SJSA1 (cell line): ENCODE data around the gene GPD1. TPM values are rescaled to one million over a fixed set of nuclear protein-coding genes. Genes with fewer than 3 reads are reported as not detected.

Source experiments
- DNase-seq, 2 experiments: peaks; one replicate each; pipeline ENCODE4 v3.0.0-alpha.2; 2015 to 2020; ENCODE audit warnings: low spot score in 2 of 2, low read depth in 1 of 2
- H3K27ac ChIP-seq: fragments of 250-450 bp; sonication (Bioruptor Pico); 2 replicates; pipeline ENCODE4 v1.5.1; 2020; ENCODE audit warnings: mild to moderate bottlenecking, moderate library complexity
- H3K27me3 ChIP-seq: fragments of 250-450 bp; sonication (Bioruptor Pico); replicated peaks from 2 replicates; pipeline ENCODE4 v1.5.1; 2020; ENCODE audit warnings: mild to moderate bottlenecking, moderate library complexity
- H3K36me3 ChIP-seq: fragments of 250-450 bp; sonication (Bioruptor Pico); 2 replicates; pipeline ENCODE4 v1.5.1; 2020; ENCODE audit warnings: mild to moderate bottlenecking
- H3K4me1 ChIP-seq: fragments of 250-450 bp; sonication (Bioruptor Pico); replicated peaks from 2 replicates; pipeline ENCODE4 v1.6.1; 2021; ENCODE audit warnings: mild to moderate bottlenecking
- H3K4me3 ChIP-seq: fragments of 250-450 bp; sonication (Bioruptor Pico); 2 replicates; pipeline ENCODE4 v1.5.1; 2020; ENCODE audit warnings: mild to moderate bottlenecking
- H3K9me3 ChIP-seq: fragments of 250-450 bp; sonication (Bioruptor Pico); replicated peaks from 2 replicates; pipeline ENCODE4 v1.5.1; 2020; ENCODE audit warnings: mild to moderate bottlenecking
- total RNA-seq: library from RNA; depleted of rRNA; stranded (reverse); fragments of >200 nt; shearing (Covaris generic); gene quantifications from 2 replicates; pipeline ENCODE4 v1.2.3, GENCODE V29; 2014

Gene GPD1
- total RNA-seq, 1 experiment from 2014 or later: not detected

GRCh38 chr12:50099302-50100008 is 4.4 kb upstream of the GPD1 start:
- Histone ChIP-seq H3K4me1 (no peaks in the 10 kb centered on the region), H3K27me3 (no peaks in the 10 kb centered on the region), H3K4me3 (no peak overlapping the region), H3K27ac (no peak overlapping the region), H3K36me3 (peaks cover 65% of the 10 kb centered on the region), H3K9me3 (no peaks in the 10 kb centered on the region)
- DNase-seq: no peak

- Histone ChIP-seq H3K4me1 (no peaks in the 10 kb centered on the region), H3K27ac (no peak overlapping the region), H3K36me3 (peaks cover 54% of the 10 kb centered on the region), H3K27me3 (no peaks in the 10 kb centered on the region), H3K9me3 (no peaks in the 10 kb centered on the region), H3K4me3 (no peak overlapping the region)
- DNase-seq: no peak
Observed at GRCh38 chr12:50100561-50100960, 3.2 kb upstream of the GPD1 start.

- peaks cover 43% of the 10 kb centered on the region for H3K36me3 ChIP-seq
- DNase-seq: no peak
Observed at GRCh38 chr12:50101663-50102062, 2.1 kb upstream of the GPD1 start.

DNA sequence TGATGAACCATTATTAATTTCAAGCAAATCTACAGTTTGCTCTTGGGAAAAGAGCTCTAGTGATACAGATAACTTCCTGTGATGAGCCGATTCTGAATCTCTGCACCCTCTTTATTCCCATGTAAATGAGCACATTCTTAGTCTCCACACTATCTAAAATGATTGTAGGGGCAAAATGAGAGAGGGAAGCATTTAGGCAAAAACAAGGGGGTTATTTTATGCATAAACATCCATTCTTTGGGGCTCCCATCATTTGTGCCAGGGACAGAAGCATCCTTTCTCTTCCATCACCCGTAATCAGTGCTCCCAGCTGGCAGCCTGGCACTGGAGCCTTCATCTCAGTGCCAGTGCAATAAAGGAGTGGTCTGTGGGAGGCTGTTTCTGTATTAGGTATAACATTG is 1.7 kb upstream of the GPD1 start:
- no peak for DNase-seq
- Histone ChIP-seq H3K9me3 (no peaks in the 10 kb centered on the region), H3K4me3 (no peak overlapping the region), H3K36me3 (peaks cover 38% of the 10 kb centered on the region), H3K27ac (no peak overlapping the region), H3K27me3 (no peaks in the 10 kb centered on the region), H3K4me1 (no peaks in the 10 kb centered on the region)

More at GRCh38 chr12:50101663-50102062, 2.1 kb upstream of the GPD1 start:
- Histone ChIP-seq H3K4me3 (no peak overlapping the region), H3K27ac (no peak overlapping the region), H3K9me3 (no peaks in the 10 kb centered on the region), H3K4me1 (no peaks in the 10 kb centered on the region), H3K27me3 (no peaks in the 10 kb centered on the region)

DNA sequence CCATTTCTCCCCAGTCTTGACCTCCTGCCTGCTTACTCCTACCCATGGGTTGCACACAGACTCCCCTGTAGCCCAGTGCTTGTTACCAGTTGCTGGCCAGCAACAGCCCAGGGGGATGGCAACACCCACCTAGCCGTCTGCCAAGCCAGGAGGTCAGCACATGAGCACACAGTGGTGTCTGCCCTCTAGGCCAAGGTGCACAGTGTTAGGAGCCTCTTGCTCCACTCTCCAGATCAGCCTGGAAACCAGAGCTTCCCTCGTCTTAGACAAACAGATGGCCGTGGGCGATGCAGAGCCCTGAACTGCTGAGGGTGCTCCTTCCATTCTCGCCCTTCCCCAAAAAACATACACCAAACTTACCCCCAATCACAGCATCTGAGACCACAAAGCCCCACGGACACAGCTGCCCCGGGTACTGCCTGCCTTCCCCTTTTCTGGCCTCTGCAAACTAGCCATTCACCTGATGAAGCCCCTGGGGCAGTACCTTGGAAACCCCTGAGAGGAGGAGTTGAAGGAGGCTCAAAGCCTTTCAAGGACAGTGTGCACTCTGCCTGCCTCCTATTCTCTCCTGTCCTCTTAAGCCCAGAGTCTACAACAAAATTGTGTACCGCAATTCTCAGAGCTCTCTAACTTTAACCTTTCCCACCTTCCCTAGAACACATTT is 1.0 kb upstream of the GPD1 start:
- Histone ChIP-seq H3K27me3 (no peaks in the 10 kb centered on the region), H3K4me1 (no peaks in the 10 kb centered on the region), H3K36me3 (peaks cover 33% of the 10 kb centered on the region), H3K27ac (no peak overlapping the region), H3K4me3 (no peak overlapping the region), H3K9me3 (no peaks in the 10 kb centered on the region)
- DNase-seq: no peak

- Histone ChIP-seq H3K27ac (no peak overlapping the region), H3K27me3 (no peaks in the 10 kb centered on the region), H3K9me3 (no peaks in the 10 kb centered on the region), H3K4me3 (no peak overlapping the region), H3K36me3 (peaks cover 27% of the 10 kb centered on the region), H3K4me1 (no peaks in the 10 kb centered on the region)
- no peak for DNase-seq
Observed at GRCh38 chr12:50103351-50103750, 457 bp upstream of the GPD1 start.

DNA sequence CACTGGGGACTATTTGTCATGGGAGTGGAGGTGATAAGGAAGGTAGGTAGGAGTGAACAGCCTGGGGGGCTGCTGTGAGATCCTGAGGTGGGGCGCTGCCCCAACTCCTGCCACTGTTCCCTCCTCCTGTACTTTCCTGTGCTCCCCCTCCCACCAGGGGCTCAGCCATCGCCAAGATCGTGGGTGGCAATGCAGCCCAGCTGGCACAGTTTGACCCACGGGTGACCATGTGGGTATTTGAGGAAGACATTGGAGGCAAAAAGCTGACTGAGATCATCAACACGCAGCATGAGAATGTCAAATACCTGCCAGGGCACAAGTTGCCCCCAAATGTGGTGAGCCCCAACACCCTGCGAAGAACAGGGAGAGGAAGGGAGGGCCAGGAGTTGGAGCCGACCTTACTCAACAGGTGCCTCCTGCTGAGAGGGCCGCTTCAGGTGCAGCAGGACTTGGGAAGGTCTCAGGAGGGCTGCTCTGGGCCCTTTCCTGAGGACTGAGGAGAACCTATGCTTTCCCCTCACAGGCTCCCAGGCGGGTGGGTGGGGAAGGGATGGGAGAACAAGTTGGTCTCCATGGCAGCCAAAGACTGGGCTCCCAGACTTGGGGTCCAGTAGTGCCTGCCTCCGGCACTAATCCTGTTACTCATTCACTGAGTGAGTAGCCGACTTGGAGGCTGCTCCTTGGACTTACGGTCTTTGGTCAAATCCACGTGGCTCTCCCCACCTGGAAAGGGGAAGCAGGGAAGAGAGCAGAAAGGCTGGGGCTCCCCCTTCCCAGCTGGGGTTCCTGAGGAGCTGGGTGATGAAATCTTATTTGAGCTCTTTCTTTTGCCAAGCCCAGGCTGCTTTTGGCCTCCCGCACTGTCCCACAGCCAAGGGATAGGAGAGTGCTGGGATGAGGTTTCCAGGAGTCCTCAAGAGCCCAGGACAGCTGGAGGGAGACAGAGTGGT is 884 bp downstream of the GPD1 start:
- Histone ChIP-seq H3K9me3 (no peaks in the 10 kb centered on the region), H3K27ac (no peak overlapping the region), H3K27me3 (no peaks in the 10 kb centered on the region), H3K4me3 (no peak overlapping the region), H3K4me1 (no peaks in the 10 kb centered on the region), H3K36me3 (peaks cover 14% of the 10 kb centered on the region)
- no peak for DNase-seq

DNA sequence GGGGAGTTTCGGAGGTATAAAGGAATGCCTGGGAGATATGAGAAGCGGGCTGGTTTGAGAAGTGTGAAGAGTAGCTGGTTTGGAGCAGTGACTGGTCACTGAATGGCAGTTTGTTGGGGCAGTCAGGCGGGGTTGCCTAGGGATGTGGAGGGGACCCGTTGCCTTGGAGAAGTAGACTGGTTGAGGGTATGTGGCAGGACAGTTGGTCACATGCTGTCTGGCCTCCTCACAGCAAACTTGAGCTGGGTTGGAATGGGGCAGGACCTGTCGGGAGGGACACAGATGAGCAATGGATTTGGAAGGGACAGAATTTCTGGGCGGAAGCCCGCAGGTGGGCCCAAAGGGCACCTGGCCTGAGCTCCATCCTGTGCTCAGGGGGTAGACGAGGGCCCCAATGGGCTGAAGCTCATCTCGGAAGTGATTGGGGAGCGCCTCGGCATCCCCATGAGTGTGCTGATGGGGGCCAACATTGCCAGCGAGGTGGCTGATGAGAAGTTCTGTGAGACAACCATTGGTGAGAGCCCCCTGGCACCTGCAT is 2.2 kb downstream of the GPD1 start:
- no peaks in the 10 kb centered on the region for H3K27me3 ChIP-seq
- DNase-seq: no peak
- H3K9me3 ChIP-seq: no peaks in the 10 kb centered on the region
- peaks cover 4% of the 10 kb centered on the region for H3K4me1 ChIP-seq
- no peak overlapping the region for H3K27ac ChIP-seq
- H3K4me3 ChIP-seq: no peak overlapping the region
- peaks cover 11% of the 10 kb centered on the region for H3K36me3 ChIP-seq

GRCh38 chr12:50106907-50107306 is 3.1 kb downstream of the GPD1 start:
- Histone ChIP-seq H3K27ac (no peak overlapping the region), H3K36me3 (peaks cover 3% of the 10 kb centered on the region), H3K27me3 (no peaks in the 10 kb centered on the region), H3K4me1 (peaks cover 6% of the 10 kb centered on the region), H3K9me3 (no peaks in the 10 kb centered on the region), H3K4me3 (no peak overlapping the region)
- DNase-seq: no peak

DNA sequence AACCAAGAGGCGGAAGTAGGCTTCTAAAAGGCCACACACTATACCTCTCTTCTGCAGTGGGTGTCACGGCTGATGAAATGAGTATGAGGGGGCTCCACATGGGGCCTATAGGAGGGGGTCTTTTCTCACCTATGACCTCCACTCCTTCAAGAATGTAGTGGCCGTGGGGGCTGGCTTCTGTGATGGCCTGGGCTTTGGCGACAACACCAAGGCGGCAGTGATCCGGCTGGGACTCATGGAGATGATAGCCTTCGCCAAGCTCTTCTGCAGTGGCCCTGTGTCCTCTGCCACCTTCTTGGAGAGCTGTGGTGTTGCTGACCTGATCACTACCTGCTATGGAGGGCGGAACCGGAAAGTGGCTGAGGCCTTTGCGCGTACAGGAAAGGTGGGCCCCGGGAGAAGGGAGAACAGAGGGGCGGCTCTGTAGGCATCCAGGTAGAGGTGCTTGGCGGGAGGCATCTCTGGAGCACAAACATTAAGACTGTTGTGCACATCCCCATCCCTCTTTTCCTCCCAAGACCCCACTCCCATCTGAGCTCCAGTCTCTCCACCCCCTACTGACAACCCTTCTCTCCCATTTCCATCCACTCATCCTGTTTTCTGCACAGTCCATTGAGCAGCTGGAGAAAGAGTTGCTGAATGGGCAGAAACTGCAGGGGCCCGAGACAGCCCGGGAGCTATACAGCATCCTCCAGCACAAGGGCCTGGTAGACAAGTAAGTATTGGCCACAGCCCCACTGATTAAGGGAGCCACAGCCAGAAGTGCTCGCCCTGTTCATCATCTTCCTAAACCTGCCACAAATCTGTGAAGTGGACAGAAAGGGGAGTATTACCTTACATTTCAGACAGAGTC is 3.8 kb downstream of the GPD1 start:
- no peak overlapping the region for H3K4me3 ChIP-seq
- H3K9me3 ChIP-seq: no peaks in the 10 kb centered on the region
- no peak for DNase-seq
- H3K36me3 ChIP-seq: no peaks in the 10 kb centered on the region
- H3K27me3 ChIP-seq: no peaks in the 10 kb centered on the region
- no peak overlapping the region for H3K27ac ChIP-seq
- H3K4me1 ChIP-seq: peaks cover 6% of the 10 kb centered on the region

DNA sequence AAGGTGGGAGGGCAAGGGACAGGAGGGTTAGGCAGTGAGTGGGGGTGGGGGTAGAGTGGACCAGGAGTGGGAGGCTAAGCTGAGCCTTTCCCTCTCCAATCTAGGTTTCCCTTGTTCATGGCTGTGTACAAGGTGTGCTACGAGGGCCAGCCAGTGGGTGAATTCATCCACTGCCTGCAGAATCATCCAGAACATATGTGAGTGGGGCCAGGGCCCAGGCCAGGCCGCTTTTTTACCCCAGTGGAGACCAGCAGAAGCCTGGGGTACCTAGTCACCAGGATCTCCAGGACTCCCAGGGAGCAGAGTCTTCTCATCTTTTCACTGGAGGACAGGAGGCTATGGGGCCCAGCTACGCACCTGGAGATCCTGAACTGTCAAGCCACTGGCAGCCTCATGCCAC is 5.5 kb downstream of the GPD1 start:
- DNase-seq: no peak
- H3K4me3 ChIP-seq: no peak overlapping the region
- H3K36me3 ChIP-seq: no peaks in the 10 kb centered on the region
- peaks cover 6% of the 10 kb centered on the region for H3K4me1 ChIP-seq
- H3K27ac ChIP-seq: no peak overlapping the region
- H3K27me3 ChIP-seq: no peaks in the 10 kb centered on the region
- H3K9me3 ChIP-seq: no peaks in the 10 kb centered on the region

DNA sequence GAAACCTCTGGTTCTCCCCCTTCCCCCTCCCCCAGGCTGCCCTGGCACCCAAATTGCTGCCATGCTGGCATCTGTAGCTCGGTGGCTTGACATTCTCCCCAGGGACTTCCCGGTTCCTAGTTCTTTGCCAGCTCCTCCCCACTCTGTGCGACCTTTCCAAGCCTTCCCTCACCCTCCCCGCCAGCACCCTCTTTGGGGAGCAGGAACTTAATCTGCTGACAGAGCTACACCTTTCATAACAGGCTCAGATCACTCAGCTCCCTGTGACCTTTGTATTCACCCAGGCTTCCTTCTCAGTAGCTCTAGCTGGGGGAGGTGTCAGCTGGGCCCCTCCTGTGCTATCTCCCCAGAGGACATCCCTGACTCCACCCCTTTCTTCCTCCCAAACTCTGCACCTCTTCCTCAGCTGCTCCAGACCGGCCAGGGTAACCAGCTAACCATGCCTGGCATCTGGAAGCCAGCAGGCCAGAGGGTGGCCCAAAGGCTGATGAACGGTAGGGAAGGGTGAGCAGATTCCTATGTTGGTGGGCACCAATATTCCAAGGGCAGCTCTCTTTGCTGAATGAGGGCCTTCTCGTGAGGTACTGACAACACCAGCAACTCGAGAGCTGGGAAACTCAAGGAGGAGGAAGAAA is 6.4 kb downstream of the GPD1 start:
- H3K36me3 ChIP-seq: no peaks in the 10 kb centered on the region
- no peak for DNase-seq
- H3K27ac ChIP-seq: no peak overlapping the region
- peaks cover 6% of the 10 kb centered on the region for H3K4me1 ChIP-seq
- no peaks in the 10 kb centered on the region for H3K27me3 ChIP-seq
- H3K9me3 ChIP-seq: no peaks in the 10 kb centered on the region
- H3K4me3 ChIP-seq: no peak overlapping the region
